ENCODE results near the gene SLC6A12.

Gene SLC6A12

DNA sequence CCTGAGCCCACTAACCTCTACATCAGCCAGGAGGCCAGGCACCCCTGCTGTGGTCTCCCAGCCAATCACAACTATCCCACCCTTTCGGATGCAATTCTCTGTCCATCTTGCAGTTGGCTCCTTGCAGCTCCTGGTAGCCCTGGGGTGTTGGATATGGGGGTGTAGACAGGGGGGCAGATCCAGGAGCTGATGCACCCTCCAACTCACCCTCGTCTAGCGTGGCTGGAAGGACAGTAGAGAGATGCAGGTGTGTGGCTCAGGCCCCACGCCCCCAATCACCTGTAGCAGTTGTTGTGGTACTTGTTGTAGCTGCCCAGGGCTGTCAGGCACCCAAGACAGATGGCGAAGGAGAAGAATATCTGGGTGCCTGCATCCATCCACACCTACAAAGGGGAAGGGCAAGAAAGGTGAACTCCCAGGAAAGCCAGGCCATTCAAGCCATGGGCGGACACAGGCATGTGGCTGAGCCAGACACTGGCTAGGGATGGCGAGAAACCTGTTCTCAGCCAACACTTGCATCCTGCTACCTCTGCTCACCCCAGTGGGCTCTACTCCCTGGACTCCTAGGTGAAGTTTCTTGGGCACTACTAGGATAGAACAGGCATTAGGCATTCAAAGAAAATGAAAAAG, 13.4 kb upstream of the SLC6A12 start:
- no peak overlapping the region for H3K4me3 ChIP-seq (IDR thresholded peaks at IDR 0.05; ENCODE audit: insufficient read depth, low read depth, low read length)
- H3K27me3 ChIP-seq (ENCODE audit: insufficient read depth, low read depth): peaks cover 9% of the 10 kb centered on the region; the same call in 1 of the 2 replicates
- no peaks in the 10 kb centered on the region for H3K79me2 ChIP-seq (ENCODE audit: insufficient read depth, low read depth)
- H3K27ac ChIP-seq: no peak overlapping the region
- no peaks in the 10 kb centered on the region for H3K36me3 ChIP-seq (ENCODE audit: insufficient read depth)
- no peak overlapping the region for H2AFZ ChIP-seq (ENCODE audit: low read depth)
- H3K4me2 ChIP-seq: no peak overlapping the region
- no peaks in the 10 kb centered on the region for H4K20me1 ChIP-seq (ENCODE audit: insufficient read depth)
- no peak overlapping the region for H3K9ac ChIP-seq
- H3K4me1 ChIP-seq (ENCODE audit: low read depth, poor library complexity, severe bottlenecking): no peaks in the 10 kb centered on the region
- no peak for TF ChIP-seq CTCF (conservative IDR thresholded peaks at IDR 0.05; ENCODE audit: low read depth, low read length)

GRCh38 chr12:226401-226800, 12.4 kb upstream of the SLC6A12 start:
- Histone ChIP-seq H3K79me2 (ENCODE audit: insufficient read depth, low read depth) (no peaks in the 10 kb centered on the region), H3K4me1 (ENCODE audit: low read depth, poor library complexity, severe bottlenecking) (no peaks in the 10 kb centered on the region), H3K27ac (no peak overlapping the region), H4K20me1 (ENCODE audit: insufficient read depth) (no peaks in the 10 kb centered on the region), H2AFZ (ENCODE audit: low read depth) (no peak overlapping the region), H3K4me3 (IDR thresholded peaks at IDR 0.05; ENCODE audit: insufficient read depth, low read depth, low read length) (no peak overlapping the region), H3K36me3 (ENCODE audit: insufficient read depth) (no peaks in the 10 kb centered on the region), H3K4me2 (no peak overlapping the region), H3K9ac (no peak overlapping the region), H3K27me3 (ENCODE audit: insufficient read depth, low read depth) (peaks cover 14% of the 10 kb centered on the region; the same call in 1 of the 2 replicates)
- no peak for TF ChIP-seq CTCF (conservative IDR thresholded peaks at IDR 0.05; ENCODE audit: low read depth, low read length)

- Histone ChIP-seq H3K4me1 (ENCODE audit: low read depth, poor library complexity, severe bottlenecking) (no peaks in the 10 kb centered on the region), H3K36me3 (ENCODE audit: insufficient read depth) (no peaks in the 10 kb centered on the region), H2AFZ (ENCODE audit: low read depth) (no peak overlapping the region), H3K4me3 (IDR thresholded peaks at IDR 0.05; ENCODE audit: insufficient read depth, low read depth, low read length) (no peak overlapping the region), H3K27ac (no peak overlapping the region), H3K4me2 (no peak overlapping the region), H3K27me3 (ENCODE audit: insufficient read depth, low read depth) (peaks cover 10% of the 10 kb centered on the region; the same call in 1 of the 2 replicates), H4K20me1 (ENCODE audit: insufficient read depth) (no peaks in the 10 kb centered on the region), H3K9ac (no peak overlapping the region), H3K79me2 (ENCODE audit: insufficient read depth, low read depth) (no peaks in the 10 kb centered on the region)
- TF ChIP-seq CTCF (conservative IDR thresholded peaks at IDR 0.05; ENCODE audit: low read depth, low read length): no peak
Observed at GRCh38 chr12:225012-225411, 11.1 kb upstream of the SLC6A12 start.

- Histone ChIP-seq H3K4me3 (IDR thresholded peaks at IDR 0.05; ENCODE audit: insufficient read depth, low read depth, low read length) (no peak overlapping the region), H3K9ac (no peak overlapping the region), H4K20me1 (ENCODE audit: insufficient read depth) (no peaks in the 10 kb centered on the region), H3K79me2 (ENCODE audit: insufficient read depth, low read depth) (no peaks in the 10 kb centered on the region), H3K27ac (no peak overlapping the region), H2AFZ (ENCODE audit: low read depth) (no peak overlapping the region), H3K36me3 (ENCODE audit: insufficient read depth) (no peaks in the 10 kb centered on the region), H3K4me1 (ENCODE audit: low read depth, poor library complexity, severe bottlenecking) (no peaks in the 10 kb centered on the region), H3K27me3 (ENCODE audit: insufficient read depth, low read depth) (peaks cover 10% of the 10 kb centered on the region; the same call in 1 of the 2 replicates), H3K4me2 (no peak overlapping the region)
- TF ChIP-seq CTCF (conservative IDR thresholded peaks at IDR 0.05; ENCODE audit: low read depth, low read length): no peak
Observed at GRCh38 chr12:224330-224729, 10.4 kb upstream of the SLC6A12 start.

Measured in KMS-11 (cell line).